Aortic smooth muscle cell (primary cell): ENCODE measurements around the gene GRIPAP1. TPM values are rescaled to one million over a fixed set of nuclear protein-coding genes. Genes with fewer than 3 reads are reported as not detected.

Experiments used
- total RNA-seq: library from RNA; depleted of rRNA; stranded (reverse); fragments of >200 nt; gene quantifications from 2 replicates; pipeline ENCODE4 v1.2.3, GENCODE V29; 2014

Gene GRIPAP1
- 27.2 and 39.0 TPM in 2 replicates for total RNA-seq

GRCh38 chrX:49002091-49002935 is at the start of gene GRIPAP1:
TSS of gene GRIPAP1 (minus strand) at chrX:49002264. CDS start at chrX:49002229, 35 bp downstream.

GRCh38 chrX:49043220-49043986 is 41.3 kb upstream of the GRIPAP1 start, which contains the start of gene TFE3:
TSS of gene TFE3 (minus strand) at chrX:49043357. CDS start at chrX:49043226, 131 bp downstream.

GRCh38 chrX:48971249-48972219 is 30.5 kb downstream of the GRIPAP1 start, which contains the start of gene KCND1:
TSS of gene KCND1 (minus strand) at chrX:48971844. CDS start at chrX:48970271, 1,573 bp downstream.

GRCh38 chrX:48957477-48957826 is 44.6 kb downstream of the GRIPAP1 start, which contains the start of gene OTUD5:
TSS of gene OTUD5 (minus strand) at chrX:48957607. CDS start at chrX:48957570, 37 bp downstream.

Other genes with a start within 250 kb of the GRIPAP1 start
- not detected in 2 replicates for gene GLOD5, start 240.5 kb downstream of the GRIPAP1 start, total RNA-seq
- not detected in 2 replicates for gene GATA1, start 215.7 kb downstream of the GRIPAP1 start, total RNA-seq
- gene HDAC6, start 200.2 kb downstream of the GRIPAP1 start, total RNA-seq = 21.7 and 28.1 TPM in 2 replicates
- not detected in 2 replicates for gene ERAS, start 175.8 kb downstream of the GRIPAP1 start, total RNA-seq
- gene PCSK1N, start 166.7 kb downstream of the GRIPAP1 start, total RNA-seq = not detected in 2 replicates
- gene TIMM17B, start 104.5 kb downstream of the GRIPAP1 start, total RNA-seq = 22.9 and 30.3 TPM in 2 replicates
- 63.0 and 96.7 TPM in 2 replicates for gene PQBP1, start 104.3 kb downstream of the GRIPAP1 start, total RNA-seq
- 11.9 and 12.9 TPM in 2 replicates for gene SLC35A2, start 90.6 kb downstream of the GRIPAP1 start, total RNA-seq
- 2.7 and 3.3 TPM in 2 replicates for gene PIM2, start 83.2 kb downstream of the GRIPAP1 start, total RNA-seq
- gene OTUD5, start 44.7 kb downstream of the GRIPAP1 start, total RNA-seq = 33.1 and 33.4 TPM in 2 replicates
- 0.56 and 0.79 TPM in 2 replicates for gene KCND1, start 30.4 kb downstream of the GRIPAP1 start, total RNA-seq
- gene TFE3, start 41.1 kb upstream of the GRIPAP1 start, total RNA-seq = 27.1 and 27.5 TPM in 2 replicates
- 0.25 and 0.26 TPM in 2 replicates for gene CCDC120, start 56.7 kb upstream of the GRIPAP1 start, total RNA-seq
- gene PRAF2, start 71.7 kb upstream of the GRIPAP1 start, total RNA-seq = 6.5 and 8.0 TPM in 2 replicates
- gene WDR45, start 77.6 kb upstream of the GRIPAP1 start, total RNA-seq = 60.1 and 68.4 TPM in 2 replicates
- gene GPKOW, start 121.5 kb upstream of the GRIPAP1 start, total RNA-seq = 21.3 and 22.7 TPM in 2 replicates
- 1.3 and 1.6 TPM in 2 replicates for gene MAGIX, start 160.5 kb upstream of the GRIPAP1 start, total RNA-seq
- gene PLP2, start 169.6 kb upstream of the GRIPAP1 start, total RNA-seq = 24.6 and 28.7 TPM in 2 replicates
- gene PRICKLE3, start 184.1 kb upstream of the GRIPAP1 start, total RNA-seq = 5.2 and 6.0 TPM in 2 replicates
- 0.66 and 0.75 TPM in 2 replicates for gene SYP, start 197.9 kb upstream of the GRIPAP1 start, total RNA-seq
- not detected in 2 replicates for gene CACNA1F, start 231.1 kb upstream of the GRIPAP1 start, total RNA-seq
- gene CCDC22, start 233.2 kb upstream of the GRIPAP1 start, total RNA-seq = 7.3 and 8.4 TPM in 2 replicates